OCI-LY7 (cell line): ENCODE results near the gene PBLD. TPM values are rescaled to one million over a fixed set of nuclear protein-coding genes. Genes with fewer than 3 reads are reported as not detected.

Experiments used
- BruUV-seq: library from RNA; stranded (reverse); fragments of 400-500 nt; replicated peaks from 2 replicates; lab custom pipeline; 2021; lab: Mats Ljungman, UMichigan
- CTCF ChIA-PET: fragments of 300-600 bp; sonication (Branson Sonifier 250); formaldehyde crosslinking; loops from one replicate; lab custom pipeline; 2022; ENCODE audit warnings: antibody characterized with exemption; ENCODE audit not compliant: unreplicated experiment; lab: Charles Lee
- POLR2A ChIA-PET: fragments of 300-600 bp; sonication (Branson Sonifier 250); formaldehyde crosslinking; loops from one replicate; lab custom pipeline; 2022; ENCODE audit warnings: antibody characterized with exemption; lab: Charles Lee
- DNase-seq: peaks from one replicate; pipeline ENCODE4 v3.0.0-alpha.2; 2015; ENCODE audit warnings: low spot score
- H2AFZ ChIP-seq: fragments of 200-600 bp; sonication (generic), shearing (Covaris generic); 2 replicates; pipeline ENCODE4 v1.6.1; 2014; ENCODE audit warnings: mild to moderate bottlenecking, antibody characterized with exemption, low read length, moderate library complexity
- H3K27ac ChIP-seq: fragments of 200-600 bp; sonication (generic); 2 replicates; pipeline ENCODE4 v1.5.1; 2014; ENCODE audit warnings: mixed run types, low read depth, mild to moderate bottlenecking, moderate library complexity, low read length, inconsistent platforms; ENCODE audit not compliant: poor library complexity, severe bottlenecking
- H3K36me3 ChIP-seq: fragments of 200-600 bp; sonication (generic); 2 replicates; pipeline ENCODE4 v1.6.1; 2014; ENCODE audit warnings: mild to moderate bottlenecking, antibody characterized with exemption, low read length, moderate library complexity, mixed read lengths; ENCODE audit not compliant: insufficient read depth
- H3K4me1 ChIP-seq: fragments of 200-600 bp; sonication (generic); 2 replicates; pipeline ENCODE4 v1.5.1; 2014; ENCODE audit warnings: mild to moderate bottlenecking, low read length; ENCODE audit not compliant: insufficient read depth, poor library complexity, severe bottlenecking
- H3K4me2 ChIP-seq: fragments of 200-600 bp; sonication (generic); 2 replicates; pipeline ENCODE4 v1.6.1; 2014; ENCODE audit warnings: mild to moderate bottlenecking, low read length
- H3K4me3 ChIP-seq: fragments of 200-600 bp; sonication (generic); 2 replicates; pipeline ENCODE4 v1.5.1; 2014; ENCODE audit warnings: mild to moderate bottlenecking, low read depth, low read length; ENCODE audit not compliant: poor library complexity, severe bottlenecking
- H3K79me2 ChIP-seq: fragments of 200-600 bp; sonication (generic); 2 replicates; pipeline ENCODE4 v1.6.1; 2016; ENCODE audit warnings: low read depth, mild to moderate bottlenecking, low read length, moderate library complexity, mixed read lengths; ENCODE audit not compliant: insufficient read depth
- H3K9me2 ChIP-seq: fragments of 200-600 bp; sonication (generic); 2 replicates; pipeline ENCODE4 v1.6.1; 2016; ENCODE audit warnings: mild to moderate bottlenecking, low read length, mixed read lengths; ENCODE audit not compliant: insufficient read depth
- H3K9me3 ChIP-seq: fragments of 200-600 bp; sonication (generic); 2 replicates; pipeline ENCODE4 v1.6.1; 2014; ENCODE audit warnings: mild to moderate bottlenecking, mixed run types, low read length, mixed read lengths
- H4K20me1 ChIP-seq: fragments of 200-600 bp; sonication (generic); 2 replicates; pipeline ENCODE4 v1.6.1; 2014; ENCODE audit warnings: mild to moderate bottlenecking, antibody characterized with exemption, low read length, moderate library complexity, mixed read lengths; ENCODE audit not compliant: insufficient read depth
- CTCF ChIP-seq: fragments of 200-600 bp; sonication (generic); conservative IDR thresholded peaks from 2 replicates; pipeline ENCODE4 v1.5.1; 2014; ENCODE audit warnings: mild to moderate bottlenecking, antibody characterized with exemption, low read length, moderate library complexity, mixed read lengths
- EZH2phosphoT487 ChIP-seq: fragments of 200-600 bp; sonication (generic); IDR thresholded peaks from 2 replicates; pipeline ENCODE4 v1.6.1; 2018; ENCODE audit warnings: low read depth, borderline replicate concordance, mild to moderate bottlenecking, mixed run types, antibody characterized with exemption, low read length, moderate library complexity, mixed read lengths
- intact Hi-C: fragments of 100-400 bp; cut with micrococcal nuclease; formaldehyde crosslinking; loops from one replicate; pipeline ENCODE4 v1.10.0; 2022; ENCODE audit not compliant: unreplicated experiment
- total RNA-seq, 2 experiments: library from RNA; depleted of rRNA in 1 of 2; stranded (reverse); fragments of >200 nt in 1 of 2; shearing (Covaris generic) in 1 of 2; gene quantifications; 2 replicates each; pipeline ENCODE4 v1.2.3, GENCODE V29; 2014 to 2022

The PBLD gene
- total RNA-seq, 2 experiments from 2014 or later, result 3.1 to 5.9 TPM

GRCh38 chr10:68310531-68310930 lies 22.2 kb downstream of the PBLD start:
- H3K36me3 ChIP-seq, result no peaks in the 10 kb centered on the region
- ChIA-PET POLR2A (interaction anchor here (0.6 to 1.5 kb wide), 4 partner anchors 9 to 473 kb away, joined by 3 to 5 read pairs (median 4); partner anchors contain the start of gene DNAJC12), CTCF (no interaction called here)
- no peak overlapping the region for H3K27ac ChIP-seq
- H3K9me2 ChIP-seq, result no peaks in the 10 kb centered on the region
- no peaks in the 10 kb centered on the region for H3K79me2 ChIP-seq
- DNase-seq, result no peak
- no peak overlapping the region for H3K4me2 ChIP-seq
- no peak overlapping the region for H2AFZ ChIP-seq
- TF ChIP-seq EZH2phosphoT487 (no peak), CTCF (no peak)
- intact Hi-C loops, result no loop called here
- BruUV-seq, result no TSS peak
- no peaks in the 10 kb centered on the region for H4K20me1 ChIP-seq
- H3K4me1 ChIP-seq, result no peaks in the 10 kb centered on the region
- no peak overlapping the region for H3K4me3 ChIP-seq
- no peaks in the 10 kb centered on the region for H3K9me3 ChIP-seq

GRCh38 chr10:68305854-68306253 lies 26.9 kb downstream of the PBLD start:
- Histone ChIP-seq H3K9me2 (no peaks in the 10 kb centered on the region), H3K9me3 (no peaks in the 10 kb centered on the region), H3K36me3 (no peaks in the 10 kb centered on the region), H3K4me3 (no peak overlapping the region), H2AFZ (no peak overlapping the region), H3K79me2 (no peaks in the 10 kb centered on the region), H3K4me1 (peaks cover 16% of the 10 kb centered on the region), H3K4me2 (no peak overlapping the region), H3K27ac (no peak overlapping the region), H4K20me1 (no peaks in the 10 kb centered on the region)
- POLR2A ChIA-PET, result interaction anchor here (0.9 to 1.7 kb wide), 4 partner anchors 15 to 518 kb away, joined by 3 to 5 read pairs (median 4); no protein-coding TSS in a partner anchor
- no peak for DNase-seq
- intact Hi-C loops, result loop anchor here (10.0 kb wide), 1 partner anchor 421 kb away; the partner anchor contains the start of gene SIRT1
- no peak for TF ChIP-seq EZH2phosphoT487
- TF ChIP-seq CTCF, result no peak
- CTCF ChIA-PET, result interaction anchor here (1.6 kb wide), 1 partner anchor 93 kb away, joined by 4 read pairs; no protein-coding TSS in a partner anchor
- no TSS peak for BruUV-seq

GRCh38 chr10:68303849-68304412 lies 28.8 kb downstream of the PBLD start:
- no peaks in the 10 kb centered on the region for H4K20me1 ChIP-seq
- no peaks in the 10 kb centered on the region for H3K9me2 ChIP-seq
- intact Hi-C loops, result loop anchor here (2.0 to 10.0 kb wide), 3 partner anchors 72 to 419 kb away; partner anchors contain the start of genes ATOH7 and SIRT1
- TF ChIP-seq CTCF (no peak), EZH2phosphoT487 (no peak)
- no peak overlapping the region for H3K4me3 ChIP-seq
- DNase-seq, result no peak
- H3K9me3 ChIP-seq, result no peaks in the 10 kb centered on the region
- CTCF ChIA-PET, result no interaction called here
- BruUV-seq, result no TSS peak
- POLR2A ChIA-PET, result interaction anchor here (0.6 to 5.1 kb wide), 5 partner anchors 51 to 520 kb away, joined by 3 to 75 read pairs (median 4); no protein-coding TSS in a partner anchor
- peaks cover 35% of the 10 kb centered on the region for H3K4me1 ChIP-seq
- H3K4me2 ChIP-seq, result no peak overlapping the region
- H3K79me2 ChIP-seq, result no peaks in the 10 kb centered on the region
- no peak overlapping the region for H3K27ac ChIP-seq
- H2AFZ ChIP-seq, result no peak overlapping the region
- no peaks in the 10 kb centered on the region for H3K36me3 ChIP-seq
